Measurements from ENCODE around the gene ADAMTS16.

ADAMTS16 gene

DNA sequence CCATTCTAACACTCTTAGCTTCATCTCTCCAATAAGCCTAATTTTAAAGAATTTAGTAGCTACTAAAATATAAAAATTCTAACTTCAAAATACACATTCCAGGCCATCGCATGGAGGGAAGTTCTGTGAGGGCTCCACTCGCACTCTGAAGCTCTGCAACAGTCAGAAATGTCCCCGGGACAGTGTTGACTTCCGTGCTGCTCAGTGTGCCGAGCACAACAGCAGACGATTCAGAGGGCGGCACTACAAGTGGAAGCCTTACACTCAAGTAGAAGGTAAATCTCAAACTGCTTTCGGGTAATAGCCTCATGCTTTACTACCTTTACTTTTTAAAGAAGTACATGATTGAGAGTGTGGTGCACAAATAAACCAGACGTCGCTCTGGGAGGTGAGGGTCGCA is 94.8 kb downstream of the ADAMTS16 start:
- no peak for DNase-seq (ENCODE audit: low read depth)

DNA sequence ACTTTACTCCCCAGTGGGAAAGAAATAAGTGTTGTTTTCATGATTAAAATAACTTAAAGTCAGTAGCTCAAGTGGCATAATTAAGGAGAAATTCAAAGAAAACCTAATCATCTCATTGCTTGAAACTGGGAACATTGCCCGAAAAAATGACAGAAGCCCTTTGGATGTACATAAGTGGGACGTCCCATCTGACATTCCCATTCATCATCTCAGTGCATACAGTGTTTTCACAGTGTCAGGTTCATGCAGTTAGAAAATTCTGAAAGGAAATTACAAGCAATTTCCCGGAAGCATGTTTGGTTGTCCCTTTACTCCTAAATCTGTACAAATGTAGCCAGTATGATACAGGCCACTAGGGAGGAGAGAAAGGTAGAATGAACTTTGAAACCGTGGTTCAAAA is 95.6 kb downstream of the ADAMTS16 start:
- no peak for DNase-seq (ENCODE audit: low read depth)

DNA sequence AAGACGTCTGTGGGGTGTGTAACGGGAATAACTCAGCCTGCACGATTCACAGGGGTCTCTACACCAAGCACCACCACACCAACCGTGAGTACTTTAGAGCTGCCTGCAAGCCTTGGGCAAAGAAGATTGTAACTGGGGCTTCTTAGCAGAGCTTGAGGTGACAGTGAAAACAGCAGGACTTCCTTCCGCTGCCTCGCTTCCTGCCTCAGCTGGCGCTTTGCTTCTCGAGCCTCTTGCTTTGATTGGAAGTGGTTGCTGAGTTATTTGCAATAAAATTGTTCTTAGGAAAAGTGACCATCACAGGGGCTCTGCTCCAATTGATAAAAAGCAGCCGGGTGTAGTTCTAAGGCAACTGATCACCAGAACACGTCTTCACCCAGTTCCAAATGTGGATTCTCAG is 99.1 kb downstream of the ADAMTS16 start:
- DNase-seq (ENCODE audit: low read depth) = no peak

DNA sequence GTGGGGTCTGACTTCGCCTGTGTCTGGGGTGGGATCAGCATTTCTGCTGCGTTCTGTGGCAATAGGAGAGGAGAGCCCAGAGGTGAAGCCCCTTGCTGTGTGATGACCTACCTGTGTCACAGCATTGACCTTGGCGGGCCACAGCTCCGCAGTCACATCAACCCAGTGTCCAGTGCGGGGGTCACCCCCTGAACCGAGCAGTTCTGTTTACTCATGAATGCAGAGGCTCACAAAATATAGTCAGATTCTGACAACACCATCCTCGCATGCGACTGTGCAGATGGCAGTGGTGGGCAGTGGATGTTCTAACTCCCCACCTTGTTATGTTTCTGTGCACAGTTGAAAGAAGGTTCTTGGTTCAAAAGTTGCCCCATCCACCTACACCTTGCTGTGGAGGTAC is 100.1 kb downstream of the ADAMTS16 start:
- DNase-seq (ENCODE audit: low read depth) = no peak

DNA sequence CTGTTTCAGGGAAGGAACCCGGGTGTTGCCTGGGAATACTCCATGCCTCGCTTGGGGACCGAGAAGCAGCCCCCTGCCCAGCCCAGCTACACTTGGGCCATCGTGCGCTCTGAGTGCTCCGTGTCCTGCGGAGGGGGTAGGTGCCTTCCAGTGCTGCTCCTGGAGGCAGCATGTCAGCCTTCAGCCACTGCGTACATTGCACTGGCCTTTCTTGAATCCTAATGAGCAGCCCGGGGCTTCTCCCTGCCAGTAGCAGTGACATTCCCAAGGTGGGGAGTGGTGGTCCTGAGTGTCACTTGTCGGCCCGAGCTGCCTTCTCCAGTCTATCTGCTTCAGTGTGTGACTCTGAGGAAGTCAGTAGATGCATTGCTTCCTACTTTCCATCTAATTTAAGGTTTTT is 101.9 kb downstream of the ADAMTS16 start:
- no peak for DNase-seq (ENCODE audit: low read depth)

DNA sequence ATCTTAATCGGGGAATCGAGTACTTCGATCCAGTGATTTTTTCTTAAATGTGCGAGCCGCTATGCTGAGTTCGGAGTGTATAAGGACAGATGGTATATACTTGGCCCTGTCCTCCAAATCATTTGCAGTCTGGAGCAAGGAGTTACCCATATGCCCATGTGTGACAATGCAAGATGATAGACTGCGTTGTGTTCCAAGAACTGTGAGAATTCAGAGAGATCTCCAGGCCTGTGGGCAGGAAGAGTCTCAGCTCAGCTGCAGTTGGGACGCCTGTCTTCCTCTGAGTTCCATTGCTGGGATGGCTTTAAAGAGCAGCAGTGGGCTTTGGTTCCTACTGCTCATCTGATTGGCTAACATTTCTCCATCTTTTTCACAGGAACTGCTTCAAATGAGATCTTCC is 106.6 kb downstream of the ADAMTS16 start:
- no peak for DNase-seq (ENCODE audit: low read depth)

DNA sequence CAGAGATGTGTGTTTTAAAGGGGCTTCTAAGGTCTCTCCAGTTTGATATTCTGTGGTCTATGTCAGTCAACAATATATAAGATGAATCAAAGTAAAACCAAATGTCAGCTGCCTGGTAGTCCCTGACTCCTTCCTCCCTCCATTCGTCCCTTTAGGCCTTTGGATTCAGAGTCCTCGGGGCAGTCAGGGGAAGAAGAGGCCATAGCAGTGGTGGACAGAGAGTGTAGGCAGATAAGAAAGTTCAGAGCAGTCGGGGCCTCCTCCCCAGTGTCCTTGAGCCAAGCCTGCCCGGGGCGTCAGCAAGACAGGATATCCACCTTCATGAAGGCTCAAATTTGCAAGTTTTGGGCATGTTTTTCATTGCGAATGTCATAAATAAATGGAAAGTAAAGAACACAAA is 110.6 kb downstream of the ADAMTS16 start:
- DNase-seq (ENCODE audit: low read depth) = no peak

DNA sequence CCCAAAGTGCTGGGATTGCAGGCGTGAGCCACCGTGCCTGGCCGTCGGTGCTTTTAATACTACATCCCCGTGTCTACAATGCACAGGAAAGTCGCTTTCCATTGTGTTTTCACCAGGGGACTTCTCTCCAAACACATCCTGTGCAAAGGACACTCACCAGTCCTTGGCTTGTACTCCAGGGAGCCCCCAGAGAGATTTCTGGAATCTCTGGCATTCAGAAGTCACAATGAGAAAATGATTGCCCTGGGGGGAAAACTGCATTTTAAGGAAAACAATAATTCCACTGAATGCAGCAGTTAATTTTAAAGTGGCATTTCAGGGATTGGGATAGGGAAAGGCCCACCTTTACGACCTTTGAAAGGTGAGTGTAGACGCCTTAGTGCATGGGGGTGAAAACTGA is 112.0 kb downstream of the ADAMTS16 start:
- no peak for DNase-seq (ENCODE audit: low read depth)

DNA sequence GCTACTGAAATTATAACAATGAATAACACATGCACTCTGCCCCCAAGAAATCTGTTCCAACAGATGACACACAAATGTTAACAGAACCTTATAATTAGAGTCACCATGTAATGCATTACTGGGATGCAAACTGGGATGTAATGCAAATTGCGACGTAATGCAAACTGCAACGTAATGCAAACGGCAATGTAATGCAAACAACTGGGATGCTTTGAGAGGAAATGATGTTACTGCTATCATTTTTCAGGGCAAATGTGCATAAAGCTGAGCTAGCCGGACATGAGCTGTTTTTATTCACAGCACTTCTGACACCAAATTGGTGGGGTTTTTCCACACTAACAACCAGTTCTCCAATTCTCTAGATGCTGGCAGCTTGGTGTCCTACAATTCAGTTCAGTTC is 117.2 kb downstream of the ADAMTS16 start:
- DNase-seq (ENCODE audit: low read depth) = no peak

DNA sequence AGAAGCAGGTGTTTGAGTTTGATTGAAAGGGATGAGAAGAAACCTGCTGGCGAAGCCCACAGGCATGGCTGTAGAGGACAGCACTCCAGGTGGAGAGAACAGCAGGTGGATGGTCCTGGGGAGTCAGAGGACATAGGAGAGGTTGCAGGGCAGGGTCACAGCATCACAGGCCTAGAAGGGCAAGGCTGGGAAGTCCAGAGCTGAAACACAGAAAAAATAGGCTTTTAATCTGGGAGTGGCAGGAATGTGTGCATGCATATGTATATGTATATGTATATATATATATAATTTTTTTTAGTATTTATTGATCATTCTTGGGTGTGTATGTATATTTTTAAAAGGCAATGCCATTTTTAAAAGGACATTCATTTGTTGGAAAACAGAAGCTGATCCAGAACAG is 118.4 kb downstream of the ADAMTS16 start:
- DNase-seq (ENCODE audit: low read depth) = no peak

DNA sequence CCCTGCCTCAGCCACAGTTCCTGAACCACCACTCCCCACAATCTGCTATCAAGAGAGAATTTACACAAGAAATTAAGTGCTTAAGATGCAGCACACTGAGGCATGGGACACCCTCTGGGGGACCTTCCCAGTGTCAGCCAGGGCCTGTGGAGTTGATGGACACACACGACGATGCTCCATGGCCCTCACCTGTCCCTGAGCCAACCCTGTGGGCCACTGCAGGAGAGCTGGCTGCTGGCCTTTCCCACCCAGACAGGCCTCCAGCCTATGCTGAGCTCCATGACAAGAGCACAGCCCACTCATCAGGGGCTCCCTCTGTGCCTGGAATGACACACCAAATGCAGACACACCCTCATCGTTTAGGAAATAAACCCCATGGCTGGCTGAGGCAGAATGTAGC is 124.6 kb downstream of the ADAMTS16 start:
- no peak for DNase-seq (ENCODE audit: low read depth)

DNA sequence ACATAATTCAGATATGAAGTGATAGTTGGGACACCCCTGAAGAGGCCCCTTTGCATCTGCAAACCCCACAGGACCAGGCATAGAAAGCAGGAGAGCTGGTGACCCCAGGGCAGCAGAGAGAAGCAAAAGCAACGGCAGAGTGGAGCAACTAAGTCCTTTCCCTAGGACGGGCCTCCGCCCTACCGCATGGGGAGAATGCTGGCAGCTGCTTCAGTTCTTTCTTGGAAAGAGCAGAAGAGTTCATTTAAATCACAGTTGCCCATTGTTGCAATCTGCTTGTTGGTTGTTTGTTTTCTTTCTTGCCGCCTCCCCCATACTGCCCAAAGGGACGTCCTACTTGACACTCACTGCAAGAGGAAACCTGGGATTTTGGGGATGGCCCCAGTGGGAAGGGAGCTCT is 126.2 kb downstream of the ADAMTS16 start:
- no peak for DNase-seq (ENCODE audit: low read depth)

DNA sequence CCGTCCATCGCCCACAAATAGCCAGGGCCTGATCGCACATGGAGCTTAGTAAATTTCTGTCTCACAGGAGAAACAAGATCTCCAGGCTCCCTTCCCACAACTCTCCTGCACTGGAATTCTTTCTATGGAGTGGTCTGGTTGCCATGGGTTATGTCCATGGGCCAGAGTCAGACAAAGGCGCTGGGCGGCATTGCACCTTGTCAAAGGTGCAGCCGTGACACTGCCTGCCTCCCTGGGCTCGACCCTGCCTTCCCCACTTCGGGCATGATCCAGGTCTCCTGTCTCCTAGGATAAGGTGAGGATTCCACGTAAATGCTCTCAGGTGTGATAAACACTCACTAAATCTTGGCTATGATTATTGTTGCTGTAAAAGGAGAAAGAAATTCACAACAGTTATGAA is 130.0 kb downstream of the ADAMTS16 start:
- DNase-seq (ENCODE audit: low read depth) = no peak

DNA sequence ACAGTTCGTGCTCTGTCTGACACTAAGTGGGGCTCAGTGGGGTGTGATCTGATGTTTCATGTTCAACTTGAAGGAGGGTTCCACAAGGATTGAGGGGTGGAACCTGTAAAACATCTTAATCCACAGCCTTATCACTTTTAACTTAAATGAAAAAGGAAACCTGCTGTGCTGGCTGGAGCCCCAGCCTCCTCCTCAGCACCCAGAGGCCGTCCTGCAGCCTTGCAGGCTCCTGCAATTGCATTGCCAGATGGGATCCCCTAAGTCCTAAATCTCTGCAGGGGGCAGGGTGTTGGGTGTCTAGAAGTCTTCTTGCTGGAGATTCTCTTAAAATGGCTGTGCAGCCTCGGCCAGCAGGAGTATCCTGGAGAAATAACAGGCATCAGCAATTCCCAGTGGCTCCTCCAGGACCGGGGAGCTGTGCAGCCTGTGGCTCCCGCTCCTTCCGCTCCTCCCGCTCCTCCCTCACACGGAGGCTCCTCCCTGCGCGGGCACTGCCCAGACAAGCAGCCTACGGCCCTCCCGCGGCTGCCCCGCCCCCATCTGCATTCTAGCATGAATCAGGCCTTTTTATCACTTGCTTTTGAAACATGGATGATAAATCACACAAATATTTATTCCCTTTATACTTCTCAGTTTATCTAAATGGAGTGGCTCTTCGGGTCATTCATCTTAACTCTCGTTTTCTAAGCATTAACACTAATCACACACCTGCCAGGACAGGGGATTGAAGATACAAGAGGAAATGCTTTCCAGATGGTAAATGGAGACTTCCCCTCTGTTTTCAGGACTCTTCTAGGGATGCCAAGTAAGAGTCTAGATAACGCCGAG is 131.0 kb downstream of the ADAMTS16 start:
- DNase-seq (ENCODE audit: low read depth) = peak; percentile 38

DNA sequence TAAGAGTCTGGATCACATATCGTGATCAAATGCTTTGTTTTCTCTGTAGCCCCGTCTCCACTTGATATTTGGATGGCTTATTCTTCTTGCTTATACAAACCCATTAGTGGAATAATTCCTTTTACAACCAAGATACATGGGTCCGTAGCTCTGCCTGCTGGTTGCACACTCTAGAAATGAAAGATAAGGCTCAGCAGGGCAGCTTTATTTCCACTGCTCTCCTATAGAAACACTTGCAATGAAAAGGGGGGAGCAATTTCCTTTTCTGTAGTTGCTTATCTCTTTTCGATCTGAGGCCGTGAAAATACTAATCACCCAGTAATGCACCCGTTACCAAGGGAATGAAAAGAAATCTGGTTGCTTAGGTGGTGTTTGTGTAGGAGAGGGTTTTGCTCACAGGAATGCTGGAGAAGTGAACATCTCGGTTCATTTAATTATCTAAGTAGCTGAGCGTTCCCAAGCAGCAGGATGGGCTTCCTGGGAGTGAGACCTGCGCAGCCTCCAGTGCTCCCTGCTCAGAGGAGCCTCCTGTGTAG is 131.7 kb downstream of the ADAMTS16 start:
- DNase-seq (ENCODE audit: low read depth) = no peak

DNA sequence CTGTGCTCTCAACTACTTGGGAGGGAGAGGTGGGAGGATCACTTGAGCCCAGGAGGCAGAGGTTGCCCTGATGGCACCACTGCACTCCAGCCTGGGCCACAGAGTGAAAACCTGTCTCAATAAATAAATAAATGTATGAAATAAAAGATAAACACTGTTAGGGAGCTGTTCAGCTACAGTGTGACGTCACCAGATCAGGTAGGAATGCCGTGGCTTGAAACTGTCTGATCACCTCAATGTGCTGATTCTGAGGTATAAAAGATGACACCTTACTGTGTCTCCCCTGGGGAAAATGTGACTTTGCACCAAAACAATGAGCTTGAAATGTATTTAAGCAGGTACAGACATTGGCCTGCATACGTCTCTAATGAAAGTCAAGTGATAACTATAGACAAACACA is 133.3 kb downstream of the ADAMTS16 start:
- DNase-seq (ENCODE audit: low read depth) = no peak

DNA sequence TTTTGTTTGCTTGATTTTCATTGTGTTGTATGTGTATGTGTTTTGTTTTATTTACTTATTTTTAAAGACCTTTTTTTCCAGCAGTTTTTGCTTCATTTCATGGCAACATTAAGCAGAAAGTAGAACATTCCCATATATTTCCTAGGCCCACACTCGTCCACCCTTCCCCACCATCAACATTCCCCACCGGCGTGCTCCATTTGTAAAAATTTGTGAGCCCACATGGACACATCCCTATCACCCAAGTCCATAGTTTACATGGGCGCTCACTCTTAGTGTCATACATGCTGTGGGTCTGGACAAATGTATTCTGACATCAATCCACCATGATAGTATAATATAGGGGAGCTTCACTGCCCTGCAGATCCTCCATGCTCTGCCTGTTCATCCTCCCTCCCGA is 133.8 kb downstream of the ADAMTS16 start:
- DNase-seq (ENCODE audit: low read depth) = no peak

DNA sequence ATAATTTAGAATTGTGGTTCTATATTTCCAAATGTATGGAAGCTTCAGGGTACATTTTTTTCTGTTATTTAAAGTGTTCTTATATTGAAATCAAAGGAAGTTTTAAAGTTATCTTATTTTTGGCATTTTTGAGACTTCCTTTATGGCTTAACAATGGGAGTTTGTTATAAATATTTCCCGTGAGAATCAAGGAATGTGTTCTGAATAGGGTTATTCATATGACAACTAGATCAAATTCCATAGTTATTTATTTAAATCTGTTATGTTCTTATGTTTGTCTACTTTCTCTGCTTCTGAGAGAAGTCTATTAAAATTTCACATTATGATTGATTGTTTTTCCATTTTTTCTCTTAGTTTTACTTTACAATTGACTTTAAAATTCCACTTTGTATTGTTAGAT is 135.1 kb downstream of the ADAMTS16 start:
- no peak for DNase-seq (ENCODE audit: low read depth)

DNA sequence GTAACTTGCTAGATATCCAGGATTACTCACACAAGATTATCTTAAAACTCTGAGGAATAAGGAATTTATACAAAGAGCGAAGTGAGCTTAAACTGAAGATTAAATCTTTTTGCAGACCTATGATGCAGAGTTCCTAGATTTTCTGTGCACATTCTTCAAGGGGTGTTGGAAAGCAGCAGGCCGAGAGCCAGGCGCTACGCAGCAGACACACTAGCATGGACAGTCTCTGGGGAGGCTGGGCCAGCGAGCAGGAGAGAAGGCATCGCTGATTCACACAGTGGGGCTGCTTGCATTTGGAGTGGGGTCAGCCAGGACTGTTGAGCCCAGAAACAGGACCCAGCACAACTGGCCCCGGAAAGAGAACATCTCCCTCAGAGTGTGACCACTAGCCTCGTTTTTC is 136.3 kb downstream of the ADAMTS16 start:
- no peak for DNase-seq (ENCODE audit: low read depth)

DNA sequence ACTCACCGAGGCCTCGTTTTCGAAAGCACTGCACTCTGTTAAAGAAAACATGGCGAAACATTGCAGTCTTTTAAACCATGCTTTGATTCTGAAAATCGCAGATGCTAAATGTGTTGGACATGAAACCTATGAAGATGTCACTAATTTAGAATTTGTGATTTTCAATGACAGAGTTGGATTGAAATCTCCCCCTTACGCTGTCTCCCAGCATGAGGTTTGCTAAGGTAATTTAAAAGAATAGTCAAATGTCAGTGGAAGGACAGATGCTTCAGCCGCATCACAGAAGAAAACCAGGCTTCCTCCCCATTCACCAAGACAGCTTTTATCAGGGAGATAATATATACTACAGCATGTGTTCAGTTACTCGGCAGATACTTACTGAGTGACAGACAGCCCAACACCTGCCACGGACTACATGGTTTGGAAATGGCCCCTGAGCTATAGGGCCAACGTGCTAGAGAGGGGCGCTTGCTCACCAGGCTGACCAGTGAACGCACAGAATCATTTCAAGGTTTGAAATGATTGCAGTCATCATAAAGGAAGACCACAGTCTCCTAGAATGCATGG is 136.9 kb downstream of the ADAMTS16 start:
- DNase-seq (ENCODE audit: low read depth) = no peak

DNA sequence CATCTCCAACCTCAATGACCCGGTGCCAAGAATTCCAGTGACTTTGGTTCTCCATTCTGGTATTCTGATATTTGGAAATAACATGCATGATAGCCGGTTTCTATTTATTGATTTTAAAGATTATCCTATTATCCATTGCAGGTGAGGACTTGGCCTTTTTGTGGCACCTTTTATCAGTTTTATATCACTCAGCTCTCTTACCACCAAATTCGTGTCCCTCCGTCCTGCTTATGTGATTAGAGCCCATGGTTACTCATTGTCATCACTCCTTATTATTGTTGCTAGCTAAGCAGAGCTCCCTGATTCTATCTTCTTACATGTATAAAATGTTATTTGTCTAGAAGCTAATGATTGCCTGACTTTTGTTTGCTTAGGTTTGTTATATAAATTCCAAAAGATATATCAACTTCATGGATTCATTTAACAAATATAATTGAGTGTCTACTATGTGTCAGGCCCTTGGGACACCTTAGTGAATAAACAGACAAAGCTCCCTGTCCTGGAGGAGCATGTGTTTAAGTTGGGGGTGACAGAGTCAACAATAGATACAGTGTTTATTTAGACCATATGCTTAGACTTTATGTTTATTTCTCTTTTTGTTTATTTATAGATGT is 138.2 kb downstream of the ADAMTS16 start:
- DNase-seq (ENCODE audit: low read depth) = no peak

DNA sequence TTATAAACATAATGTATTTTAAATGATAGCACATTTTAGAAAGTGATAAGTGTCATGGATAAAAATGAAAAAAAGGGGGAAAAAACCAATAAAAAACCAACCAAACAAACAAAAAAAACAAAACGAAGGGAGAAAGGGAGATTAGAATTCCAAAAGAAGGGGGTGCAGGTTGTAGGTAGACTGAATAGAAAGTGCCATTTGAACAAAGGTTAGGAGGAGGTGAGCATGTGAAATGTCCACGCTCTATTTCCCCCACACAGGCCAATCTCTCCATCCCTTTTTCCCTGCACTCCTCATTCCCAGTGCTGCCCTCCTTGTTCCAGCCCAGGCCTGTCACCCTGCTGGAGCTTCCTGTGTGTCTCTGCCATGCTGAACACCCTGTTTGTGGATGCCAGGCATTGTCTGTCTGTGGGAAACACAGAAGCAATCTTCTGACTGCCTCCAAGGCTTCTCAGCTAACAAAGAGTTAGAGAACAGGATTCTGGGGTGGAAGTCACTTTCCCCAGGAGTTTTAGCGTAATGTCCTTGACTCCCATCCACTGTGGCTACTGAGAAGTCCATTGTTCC is 138.8 kb downstream of the ADAMTS16 start:
- no peak for DNase-seq (ENCODE audit: low read depth)

DNA sequence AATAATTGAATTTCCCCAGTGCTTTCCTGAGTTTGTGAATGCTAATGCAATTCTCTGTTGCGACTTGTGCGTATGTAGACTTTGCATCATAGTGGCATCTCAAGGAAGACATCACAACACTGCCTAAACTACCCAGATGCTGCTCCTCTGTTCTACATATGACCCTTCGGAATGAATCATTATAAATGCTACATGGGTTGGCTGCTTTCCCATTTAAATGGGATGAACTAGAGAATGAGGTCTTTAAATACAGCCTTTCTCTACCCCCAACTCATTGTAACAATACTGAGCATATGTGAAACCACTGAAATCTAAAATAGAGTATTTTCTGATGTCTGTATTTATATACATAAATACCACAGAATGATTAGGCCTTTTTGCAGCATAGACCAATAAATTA is 145.8 kb downstream of the ADAMTS16 start:
- DNase-seq (ENCODE audit: low read depth) = no peak
